ENCODE measurements around the gene CAMK1D. TPM values are rescaled to one million over a fixed set of nuclear protein-coding genes. Genes with fewer than 3 reads are reported as not detected.

The CAMK1D gene
- total and polyA plus RNA-seq, 2 of the 8 experiments (the other 6 are each of a cell fraction or from before 2014, with no cell fraction given), result 3.5 to 10.6 TPM

- Histone ChIP-seq H2AK5ac (ENCODE audit: low read depth, low read length) (no peak overlapping the region), H3K27me3 (replicated peaks in 1 of 4; ENCODE audit: control insufficient read depth in 3 of 4, extremely low read depth in 1 of 4, insufficient read depth in 3 of 4, low read length in 3 of 4) (no peaks in the 10 kb centered on the region), H3K23ac (ENCODE audit: insufficient read length) (no peak overlapping the region), H3K36me3 (ENCODE audit: control insufficient read depth in 2 of 4, insufficient read depth in 4 of 4, low read length in 3 of 4) (no peaks in the 10 kb centered on the region), H3K9ac (replicated peaks in 1 of 4; ENCODE audit: extremely low read depth in 1 of 4, low read depth in 3 of 4, low read length in 3 of 4) (no peak overlapping the region), H3K79me1 (ENCODE audit: low read depth, low read length) (no peaks in the 10 kb centered on the region), H2BK5ac (ENCODE audit: low read depth, low read length) (no peak overlapping the region), H2BK15ac (ENCODE audit: low read length) (no peak overlapping the region), H3K79me2 (ENCODE audit: control insufficient read depth in 1 of 2, insufficient read depth in 2 of 2, low read length in 2 of 2) (no peaks in the 10 kb centered on the region), H2AFZ (ENCODE audit: low read length) (no peak overlapping the region), H2BK12ac (ENCODE audit: low read depth, low read length) (no peak overlapping the region), H3K27ac (ENCODE audit: low read depth, low read length) (no peak overlapping the region), H3K23me2 (ENCODE audit: low read depth, low read length) (no peaks in the 10 kb centered on the region; the same call in 1 of the 2 replicates), H3K4me3 (ENCODE audit: extremely low read depth in 1 of 4, insufficient read depth in 2 of 4, low read depth in 3 of 4, low read length in 4 of 4) (no peak overlapping the region), H2BK120ac (replicated peaks; ENCODE audit: low read depth, low read length) (no peak overlapping the region), H3K9me3 (ENCODE audit: insufficient read depth in 2 of 2, low read depth in 1 of 2, low read length in 1 of 2) (no peaks in the 10 kb centered on the region), H2BK20ac (ENCODE audit: low read length) (no peak overlapping the region), H4K5ac (ENCODE audit: insufficient read length, low read depth, low read length) (no peak overlapping the region), H4K8ac (ENCODE audit: extremely low read depth, insufficient read depth, low read length) (no peak overlapping the region), H3K56ac (replicated peaks; ENCODE audit: insufficient read length, low read depth, low read length) (no peak overlapping the region), H3K18ac (ENCODE audit: extremely low read depth, low read length) (no peak overlapping the region), H3K4ac (replicated peaks; ENCODE audit: insufficient read length, low read depth, low read length) (no peak overlapping the region), H3K14ac (ENCODE audit: insufficient read length) (no peak overlapping the region), H4K91ac (replicated peaks; ENCODE audit: insufficient read length, low read length) (no peak overlapping the region), H3K4me2 (ENCODE audit: insufficient read depth in 1 of 2, low read depth in 2 of 2, low read length in 2 of 2) (no peak overlapping the region), H4K20me1 (replicated peaks in 1 of 2; ENCODE audit: control insufficient read depth in 1 of 2, insufficient read depth in 2 of 2, low read length in 2 of 2) (no peaks in the 10 kb centered on the region), H3K4me1 (replicated peaks in 1 of 4; ENCODE audit: control insufficient read depth in 3 of 4, insufficient read depth in 4 of 4, low read length in 3 of 4) (peaks cover 1 to 9% (median 2%) of the 10 kb centered on the region in 4 experiments; a peak in 5 of 7 replicates)
- DNase-seq (ENCODE audit: low read depth in 1 of 2, low spot score in 2 of 2) (no peak), FAIRE-seq (no peak)
- no peak for TF ChIP-seq GABPA (IDR thresholded peaks at IDR 0.05; ENCODE audit: borderline replicate concordance, insufficient read depth, low read length)
- no peak for TF ChIP-seq ATF3 (IDR thresholded peaks at IDR 0.05; ENCODE audit: insufficient read depth, low read depth, low read length)
- no peak for TF ChIP-seq ZNF274 (IDR thresholded peaks at IDR 0.05; ENCODE audit: borderline replicate concordance, extremely low read depth, low read length)
- no peak for TF ChIP-seq JUND (IDR thresholded peaks at IDR 0.05; ENCODE audit: low read length)
- TF ChIP-seq USF2 (IDR thresholded peaks at IDR 0.05; ENCODE audit: low read length), result no peak
- POLR2A ChIA-PET (ENCODE audit: partially characterized antibody), result no interaction called here
- CTCF ChIA-PET (ENCODE audit: partially characterized antibody), result interaction anchor here (1.0 to 2.1 kb wide), 4 partner anchors 9 to 361 kb away, joined by 3 to 6 read pairs (median 4); no protein-coding TSS in a partner anchor
- 96% methylated on average over 3 of the region's 3 CpGs; no CpG with 5 or more reads in 1 of the 2 experiments for WGBS, 2 experiments (ENCODE audit: extremely low coverage in 1 of 2, insufficient coverage in 1 of 2, insufficient read length in 1 of 2, insufficient replicate concordance in 2 of 2, low coverage in 1 of 2, low lambda C conversion rate in 2 of 2, missing lambda C conversion rate in 1 of 2)
Measured at GRCh38 chr10:12721334-12721733, 372.0 kb downstream of the CAMK1D start.

Measured in H1 (cell line).